Measurements from ENCODE around the gene IFRD2. TPM values are rescaled to one million over a fixed set of nuclear protein-coding genes. Genes with fewer than 3 reads are reported as not detected.
A peak's percentile ranks its signal among the peaks of the same experiment; 100 is the strongest.
"Not testable (repeated sequence)": the region's sequence is repeated elsewhere in the genome, so short reads cannot be mapped to it uniquely, and the experiment has no call there.

IFRD2 gene
- total RNA-seq, 2 experiments from 2014 or later = 30.0 to 30.4 TPM

DNA sequence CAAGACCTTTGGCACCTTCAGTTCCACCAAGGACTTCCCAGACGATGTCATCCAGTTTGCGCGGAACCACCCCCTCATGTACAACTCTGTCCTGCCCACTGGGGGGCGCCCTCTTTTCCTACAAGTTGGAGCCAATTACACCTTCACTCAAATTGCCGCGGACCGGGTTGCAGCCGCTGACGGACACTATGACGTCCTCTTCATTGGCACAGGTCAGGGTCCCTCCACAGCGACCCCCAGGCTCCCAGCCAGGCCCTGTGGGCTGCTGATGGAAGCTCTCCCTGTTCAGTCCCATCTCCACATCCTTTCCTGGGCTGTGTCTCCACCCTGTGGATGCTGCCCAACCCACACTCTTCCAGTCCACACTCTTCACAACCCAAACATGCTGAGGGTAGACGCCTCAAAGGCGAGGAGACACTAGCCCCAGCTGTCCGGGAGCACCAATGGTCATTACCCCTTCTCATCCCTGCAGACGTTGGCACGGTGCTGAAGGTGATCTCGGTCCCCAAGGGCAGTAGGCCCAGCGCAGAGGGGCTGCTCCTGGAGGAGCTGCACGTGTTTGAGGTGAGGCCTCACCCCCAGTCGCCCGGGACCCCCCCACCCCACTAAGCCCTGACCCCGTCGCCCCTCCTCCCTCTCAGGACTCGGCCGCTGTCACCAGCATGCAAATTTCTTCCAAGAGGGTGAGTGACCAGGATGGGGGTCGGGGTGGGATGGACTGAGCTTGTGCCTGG lies 17.7 kb downstream of the IFRD2 start:
- H3K4me3 ChIP-seq (ENCODE audit: low read length) = no peak overlapping the region
- peaks cover 37 to 45% of the 10 kb centered on the region in 2 experiments for H3K27me3 ChIP-seq (ENCODE audit: control insufficient read depth in 1 of 2, insufficient read depth in 2 of 2, low read length in 2 of 2)
- no peaks in the 10 kb centered on the region for H3K9me3 Mint-ChIP-seq
- no peak overlapping the region for H3K27ac ChIP-seq (ENCODE audit: low read depth in 1 of 2, low read length in 2 of 2)
- TF ChIP-seq, protein P1, sequence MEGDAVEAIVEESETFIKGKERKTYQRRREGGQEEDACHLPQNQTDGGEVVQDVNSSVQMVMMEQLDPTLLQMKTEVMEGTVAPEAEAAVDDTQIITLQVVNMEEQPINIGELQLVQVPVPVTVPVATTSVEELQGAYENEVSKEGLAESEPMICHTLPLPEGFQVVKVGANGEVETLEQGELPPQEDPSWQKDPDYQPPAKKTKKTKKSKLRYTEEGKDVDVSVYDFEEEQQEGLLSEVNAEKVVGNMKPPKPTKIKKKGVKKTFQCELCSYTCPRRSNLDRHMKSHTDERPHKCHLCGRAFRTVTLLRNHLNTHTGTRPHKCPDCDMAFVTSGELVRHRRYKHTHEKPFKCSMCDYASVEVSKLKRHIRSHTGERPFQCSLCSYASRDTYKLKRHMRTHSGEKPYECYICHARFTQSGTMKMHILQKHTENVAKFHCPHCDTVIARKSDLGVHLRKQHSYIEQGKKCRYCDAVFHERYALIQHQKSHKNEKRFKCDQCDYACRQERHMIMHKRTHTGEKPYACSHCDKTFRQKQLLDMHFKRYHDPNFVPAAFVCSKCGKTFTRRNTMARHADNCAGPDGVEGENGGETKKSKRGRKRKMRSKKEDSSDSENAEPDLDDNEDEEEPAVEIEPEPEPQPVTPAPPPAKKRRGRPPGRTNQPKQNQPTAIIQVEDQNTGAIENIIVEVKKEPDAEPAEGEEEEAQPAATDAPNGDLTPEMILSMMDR (IDR thresholded peaks at IDR 0.05) = peak; percentile 75
- peak; percentile 62 for ATAC-seq (ENCODE audit: poor library complexity)
- H3K9me3 ChIP-seq (ENCODE audit: control insufficient read depth in 1 of 2, insufficient read depth in 1 of 2, low read length in 2 of 2) = peaks cover 0 to 17% of the 10 kb centered on the region in 2 experiments
- ChIA-PET CTCF (interaction anchor here (1.2 to 2.6 kb wide), 5 partner anchors 9 to 80 kb away, joined by 3 to 11 read pairs (median 4); no protein-coding TSS in a partner anchor), POLR2A (interaction anchor here (0.9 kb wide), 1 partner anchor 28 kb away, joined by 3 read pairs; no protein-coding TSS in a partner anchor)
- no peaks in the 10 kb centered on the region for H3K36me3 ChIP-seq (ENCODE audit: insufficient read depth, low read length)
- no peak overlapping the region for H3K4me3 Mint-ChIP-seq
- no peak overlapping the region for H3K27ac Mint-ChIP-seq
- no peaks in the 10 kb centered on the region for H3K36me3 Mint-ChIP-seq (ENCODE audit: low read depth)
- H3K27me3 Mint-ChIP-seq = peaks cover 50% of the 10 kb centered on the region
- peaks cover 40% of the 10 kb centered on the region for H3K4me1 ChIP-seq (ENCODE audit: insufficient read depth, low read length)
- intact Hi-C loops (cut with DNase I, micrococcal nuclease) = loop anchor here (1.0 to 10.0 kb wide), 3 partner anchors 50 to 270 kb away; no protein-coding TSS in a partner anchor
- DNase-seq = peak; percentile 36 to 87 (median 66)
- H3K4me1 Mint-ChIP-seq (ENCODE audit: low read depth) = peaks cover 30% of the 10 kb centered on the region

DNA sequence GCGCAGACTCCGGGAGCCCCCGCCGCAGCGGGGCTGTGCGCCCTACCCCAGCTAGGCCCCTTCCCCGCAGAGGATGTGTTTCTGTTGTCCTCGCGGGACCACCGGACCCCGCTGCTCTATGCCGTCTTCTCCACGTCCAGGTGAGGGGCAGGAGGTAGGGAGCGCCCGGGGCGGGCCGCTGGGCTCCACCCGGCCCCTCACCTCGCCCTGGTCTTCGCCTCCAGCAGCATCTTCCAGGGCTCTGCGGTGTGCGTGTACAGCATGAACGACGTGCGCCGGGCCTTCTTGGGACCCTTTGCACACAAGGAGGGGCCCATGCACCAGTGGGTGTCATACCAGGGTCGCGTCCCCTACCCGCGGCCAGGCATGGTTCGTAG lies 18.6 kb downstream of the IFRD2 start:
- intact Hi-C loops (cut with DNase I, micrococcal nuclease) = loop anchor here (1.0 to 10.0 kb wide), 7 partner anchors 27 to 271 kb away; no protein-coding TSS in a partner anchor
- Histone ChIP-seq H3K27me3 (ENCODE audit: control insufficient read depth in 1 of 2, insufficient read depth in 2 of 2, low read length in 2 of 2) (peaks cover 35 to 45% of the 10 kb centered on the region in 2 experiments), H3K36me3 (ENCODE audit: insufficient read depth, low read length) (no peaks in the 10 kb centered on the region), H3K4me3 (ENCODE audit: low read length) (no peak overlapping the region), H3K4me1 (ENCODE audit: insufficient read depth, low read length) (peaks cover 40% of the 10 kb centered on the region), H3K9me3 (ENCODE audit: control insufficient read depth in 1 of 2, insufficient read depth in 1 of 2, low read length in 2 of 2) (peaks cover 0 to 17% of the 10 kb centered on the region in 2 experiments), H3K27ac (ENCODE audit: low read depth in 1 of 2, low read length in 2 of 2) (no peak overlapping the region)
- TF ChIP-seq, protein P1 (IDR thresholded peaks at IDR 0.05) = no peak
- peaks cover 52% of the 10 kb centered on the region for H3K27me3 Mint-ChIP-seq
- ATAC-seq (ENCODE audit: poor library complexity) (no peak), DNase-seq (no peak)
- ChIA-PET CTCF (no interaction called here), POLR2A (no interaction called here)
- no peak overlapping the region for H3K4me3 Mint-ChIP-seq
- no peaks in the 10 kb centered on the region for H3K36me3 Mint-ChIP-seq (ENCODE audit: low read depth)
- peaks cover 30% of the 10 kb centered on the region for H3K4me1 Mint-ChIP-seq (ENCODE audit: low read depth)
- no peaks in the 10 kb centered on the region for H3K9me3 Mint-ChIP-seq
- H3K27ac Mint-ChIP-seq = no peak overlapping the region

DNA sequence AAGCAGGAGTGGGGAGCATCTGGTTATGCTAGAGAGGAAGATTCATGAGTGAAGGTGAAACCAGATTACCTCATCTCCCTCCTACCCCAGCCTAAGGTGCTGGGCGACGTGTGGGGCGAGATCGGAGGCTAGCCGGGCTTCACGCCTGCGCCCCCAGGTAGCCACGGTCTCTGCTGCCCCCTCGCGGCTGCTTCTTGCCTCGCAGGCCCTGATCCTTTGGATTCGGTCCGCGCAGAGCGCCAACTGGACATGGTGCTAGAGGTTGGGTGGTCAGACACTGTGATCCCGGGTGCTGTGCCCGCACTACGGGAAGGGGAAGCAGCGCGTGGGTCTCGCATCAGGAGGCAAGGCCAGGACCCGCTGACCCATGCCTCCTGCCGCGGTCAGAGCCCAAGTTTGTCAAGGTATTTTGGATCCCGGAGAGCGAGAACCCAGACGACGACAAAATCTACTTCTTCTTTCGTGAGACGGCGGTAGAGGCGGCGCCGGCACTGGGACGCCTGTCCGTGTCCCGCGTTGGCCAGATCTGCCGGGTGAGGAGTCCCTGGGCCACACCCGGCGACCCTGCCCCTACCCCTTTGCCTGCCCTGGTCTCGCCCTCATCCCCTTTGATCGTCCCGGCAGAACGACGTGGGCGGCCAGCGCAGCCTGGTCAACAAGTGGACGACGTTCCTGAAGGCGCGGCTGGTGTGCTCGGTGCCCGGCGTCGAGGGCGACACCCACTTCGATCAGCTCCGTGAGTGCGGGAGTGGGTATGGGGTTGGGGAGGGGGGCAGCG lies 19.1 kb downstream of the IFRD2 start:
- POLR2A ChIA-PET = no interaction called here
- peak overlapping the region; percentile 6 for H3K4me3 ChIP-seq (ENCODE audit: low read length)
- no peak overlapping the region for H3K27ac Mint-ChIP-seq

DNA sequence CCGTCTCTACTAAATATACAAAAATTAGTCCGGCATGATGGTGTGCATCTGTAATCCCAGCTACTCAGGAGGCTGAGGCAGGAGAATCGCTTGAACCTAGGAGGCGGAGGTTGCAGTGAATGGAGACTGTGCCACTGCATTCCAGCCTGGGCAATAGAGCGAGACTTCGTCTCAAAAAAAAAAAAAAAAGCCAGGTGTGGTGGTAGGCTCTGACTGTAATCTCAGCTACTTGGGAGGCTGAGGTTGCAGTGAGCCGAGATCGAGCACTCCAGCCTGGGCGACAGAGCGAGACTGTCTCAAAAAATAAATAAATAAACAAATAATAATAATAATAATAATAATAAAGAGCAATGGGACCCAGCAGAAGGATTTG lies 19.7 kb downstream of the IFRD2 start:
- intact Hi-C loops (cut with DNase I, micrococcal nuclease) = loop anchor here (2.0 to 10.0 kb wide), 2 partner anchors 26 to 272 kb away; no protein-coding TSS in a partner anchor
- POLR2A ChIA-PET; DNase-seq; H3K4me3 Mint-ChIP-seq; H3K27ac Mint-ChIP-seq; H3K36me3 Mint-ChIP-seq (ENCODE audit: low read depth); H3K27ac ChIP-seq (ENCODE audit: low read depth in 1 of 2, low read length in 2 of 2); H3K9me3 Mint-ChIP-seq; H3K4me3 ChIP-seq (ENCODE audit: low read length); H3K36me3 ChIP-seq (ENCODE audit: insufficient read depth, low read length); ATAC-seq (ENCODE audit: poor library complexity): not testable (repeated sequence)
- Histone ChIP-seq H3K4me1 (ENCODE audit: insufficient read depth, low read length) (peaks cover 40% of the 10 kb centered on the region), H3K27me3 (ENCODE audit: control insufficient read depth in 1 of 2, insufficient read depth in 2 of 2, low read length in 2 of 2) (peaks cover 35 to 41% of the 10 kb centered on the region in 2 experiments), H3K9me3 (ENCODE audit: control insufficient read depth in 1 of 2, insufficient read depth in 1 of 2, low read length in 2 of 2) (peaks cover 0 to 17% of the 10 kb centered on the region in 2 experiments)
- CTCF ChIA-PET = interaction anchor here (0.9 to 1.4 kb wide), 2 partner anchors 45 to 78 kb away, joined by 3 to 4 read pairs; no protein-coding TSS in a partner anchor
- peaks cover 30% of the 10 kb centered on the region for H3K4me1 Mint-ChIP-seq (ENCODE audit: low read depth)
- peaks cover 48% of the 10 kb centered on the region for H3K27me3 Mint-ChIP-seq

More for the DNA sequence above, 19.1 kb downstream of the IFRD2 start:
- intact Hi-C loops (cut with DNase I, micrococcal nuclease) = loop anchor here (1.0 to 10.0 kb wide), 6 partner anchors 26 to 272 kb away; no protein-coding TSS in a partner anchor
- Mint-ChIP-seq H3K9me3 (no peaks in the 10 kb centered on the region), H3K27me3 (peaks cover 52% of the 10 kb centered on the region), H3K4me1 (ENCODE audit: low read depth) (peaks cover 30% of the 10 kb centered on the region), H3K4me3 (peak overlapping the region; percentile 48), H3K36me3 (ENCODE audit: low read depth) (no peaks in the 10 kb centered on the region)
- Histone ChIP-seq H3K27me3 (ENCODE audit: control insufficient read depth in 1 of 2, insufficient read depth in 2 of 2, low read length in 2 of 2) (peaks cover 35 to 45% of the 10 kb centered on the region in 2 experiments), H3K4me1 (ENCODE audit: insufficient read depth, low read length) (peaks cover 40% of the 10 kb centered on the region), H3K36me3 (ENCODE audit: insufficient read depth, low read length) (no peaks in the 10 kb centered on the region), H3K27ac (ENCODE audit: low read depth in 1 of 2, low read length in 2 of 2) (no peak overlapping the region), H3K9me3 (ENCODE audit: control insufficient read depth in 1 of 2, insufficient read depth in 1 of 2, low read length in 2 of 2) (peaks cover 0 to 17% of the 10 kb centered on the region in 2 experiments)
- DNase-seq (peak; percentile 70 to 92 (median 84)), ATAC-seq (ENCODE audit: poor library complexity) (peak; percentile 78)
- CTCF ChIA-PET = interaction anchor here (0.9 kb wide), 1 partner anchor 78 kb away, joined by 3 read pairs; no protein-coding TSS in a partner anchor
- TF ChIP-seq, protein P1 (IDR thresholded peaks at IDR 0.05) = peak; percentile 92
